GM12878 (cell line): Measurements from ENCODE around the gene SMG6. TPM values are rescaled to one million over a fixed set of nuclear protein-coding genes. Genes with fewer than 3 reads are reported as not detected.

ENCODE experiments used
- ATAC-seq: fragments of 200-7000 bp; cut with Tn5 transposase; 3 replicates; pipeline ENCODE4 v1.9.1; 2020; ENCODE audit warnings: mild to moderate bottlenecking, moderate library complexity
- BruUV-seq: library from RNA; stranded (reverse); fragments of 400-500 nt; replicated peaks from 2 replicates; lab custom pipeline; 2021; lab: Mats Ljungman, UMichigan
- CTCF ChIA-PET: fragments of 300-600 bp; sonication (Branson Sonifier 250); formaldehyde crosslinking; extraction: SDS; loops from one replicate; lab custom pipeline; 2021; ENCODE audit warnings: inconsistent platforms; lab: Yijun Ruan, JAX
- POLR2A ChIA-PET: fragments of 350-600 bp; formaldehyde crosslinking; extraction: SDS; loops from one replicate; lab custom pipeline; 2021; ENCODE audit warnings: inconsistent platforms; lab: Charles Lee
- RAD21 ChIA-PET: fragments of 300-600 bp; sonication (Branson Sonifier 250); formaldehyde crosslinking; loops from one replicate; lab custom pipeline; 2023; ENCODE audit warnings: antibody characterized with exemption; ENCODE audit not compliant: unreplicated experiment; lab: Charles Lee
- SMC1A ChIA-PET: fragments of 300-600 bp; sonication (Branson Sonifier 250); formaldehyde crosslinking; loops from one replicate; lab custom pipeline; 2023; ENCODE audit not compliant: unreplicated experiment, uncharacterized antibody; lab: Charles Lee
- DNase-seq: peaks from one replicate; pipeline ENCODE4 v3.0.0-alpha.2; 2011; ENCODE audit warnings: low read depth, low spot score
- FAIRE-seq: peaks from 3 replicates; lab custom pipeline; 2011; peaks lifted over from hg19 to GRCh38; lab: Jason Lieb, UNC
- H2AFZ ChIP-seq: 2 replicates; pipeline ENCODE4 v1.6.0; 2011; ENCODE audit warnings: low read depth, low read length, control low read depth; ENCODE audit not compliant: control insufficient read depth
- H3K27ac ChIP-seq: 2 replicates; pipeline ENCODE4 v1.5.1; 2011; ENCODE audit warnings: control low read depth; ENCODE audit not compliant: control insufficient read depth, insufficient read depth
- H3K27me3 ChIP-seq, 2 experiments: replicated peaks in 1 of 2; 2 replicates each; pipeline versions ENCODE4 v1.6.0 to v1.6.1; 2011; ENCODE audit warnings: low read length in 1 of 2; ENCODE audit not compliant: control insufficient read depth in 2 of 2, insufficient read depth in 2 of 2
- H3K36me3 ChIP-seq, 2 experiments: 2 replicates each; pipeline ENCODE4 v1.5.1; 2011; ENCODE audit warnings: low read length in 1 of 2; ENCODE audit not compliant: control insufficient read depth in 2 of 2, insufficient read depth in 2 of 2
- H3K4me1 ChIP-seq: 2 replicates; pipeline ENCODE4 v1.6.1; 2011; ENCODE audit warnings: mild to moderate bottlenecking, low read length, moderate library complexity, mixed read lengths; ENCODE audit not compliant: control insufficient read depth, insufficient read depth
- H3K4me2 ChIP-seq: 2 replicates; pipeline ENCODE4 v1.6.0; 2011; ENCODE audit warnings: control low read depth; ENCODE audit not compliant: control insufficient read depth, insufficient read depth
- H3K4me3 ChIP-seq: fragments of 200-600 bp; sonication (generic); 2 replicates; pipeline ENCODE4 v1.5.1; 2016
- H3K79me2 ChIP-seq: 2 replicates; pipeline ENCODE4 v1.6.0; 2011; ENCODE audit warnings: low read length; ENCODE audit not compliant: control insufficient read depth, insufficient read depth
- H3K9ac ChIP-seq: 2 replicates; pipeline ENCODE4 v1.8.0; 2011; ENCODE audit warnings: low read length, control low read depth, mixed read lengths; ENCODE audit not compliant: control insufficient read depth, insufficient read depth
- H3K9me3 ChIP-seq: replicated peaks from 3 replicates; pipeline ENCODE4 v1.5.1; 2011; ENCODE audit warnings: mild to moderate bottlenecking, low read length; ENCODE audit not compliant: control insufficient read depth, insufficient read depth
- H4K20me1 ChIP-seq: 2 replicates; pipeline ENCODE4 v1.6.0; 2011; ENCODE audit not compliant: control insufficient read depth, insufficient read depth
- ATF7 ChIP-seq: fragments of 450-650 bp; IDR thresholded peaks from 2 replicates; pipeline ENCODE4 v1.6.1; 2016; ENCODE audit warnings: low read depth, mild to moderate bottlenecking
- BRCA1 ChIP-seq: IDR thresholded peaks from 2 replicates; pipeline ENCODE4 v1.6.1; 2011; ENCODE audit warnings: low read depth, low read length, improper control_type of control experiment
- FOS ChIP-seq: IDR thresholded peaks from 3 replicates; pipeline ENCODE4 v1.6.1; 2011; ENCODE audit warnings: borderline replicate concordance; ENCODE audit not compliant: insufficient read length; ENCODE audit errors: extremely low read depth
- FOXK2 ChIP-seq: fragments of 450-650 bp; IDR thresholded peaks from 2 replicates; pipeline ENCODE4 v1.6.1; 2017; ENCODE audit warnings: mild to moderate bottlenecking, moderate library complexity
- JUND ChIP-seq: IDR thresholded peaks from 2 replicates; pipeline ENCODE4 v1.6.1; 2012; ENCODE audit warnings: low read depth, mild to moderate bottlenecking, low read length, improper control_type of control experiment, moderate library complexity
- NBN ChIP-seq: fragments of 450-650 bp; IDR thresholded peaks from 2 replicates; pipeline ENCODE4 v1.6.1; 2016
- NR2C2 ChIP-seq: IDR thresholded peaks from 2 replicates; pipeline ENCODE4 v1.6.1; 2011; ENCODE audit warnings: borderline replicate concordance, low read depth; ENCODE audit not compliant: control insufficient read depth, insufficient read length
- RAD21 ChIP-seq: IDR thresholded peaks from 2 replicates; pipeline ENCODE4 v1.6.1; 2011; ENCODE audit warnings: mild to moderate bottlenecking, low read depth, low read length, moderate library complexity; ENCODE audit not compliant: insufficient read depth
- TCF12 ChIP-seq: IDR thresholded peaks from 2 replicates; pipeline ENCODE4 v1.6.1; 2011; ENCODE audit warnings: low read depth, mild to moderate bottlenecking, low read length
- USF2 ChIP-seq: IDR thresholded peaks from 2 replicates; pipeline ENCODE4 v1.6.1; 2011; ENCODE audit warnings: low read depth, low read length, improper control_type of control experiment, borderline replicate concordance
- WRNIP1 ChIP-seq: IDR thresholded peaks from 2 replicates; pipeline ENCODE4 v1.6.1; 2011; ENCODE audit warnings: low read depth, low read length, improper control_type of control experiment, borderline replicate concordance
- WGBS: methylation state at CpG from one replicate; pipeline ENCODE4 v1.1.6; 2016; ENCODE audit warnings: low lambda C conversion rate; ENCODE audit not compliant: insufficient replicate concordance, insufficient coverage; ENCODE audit errors: missing lambda C conversion rate; 5-methylcytosine and 5-hydroxymethylcytosine counted together
- in situ Hi-C: fragments of 300-500 bp; cut with MboI; formaldehyde crosslinking; loops from 9 replicates; pipeline ENCODE4 v1.14.3; 2018; ENCODE audit warnings: mixed read lengths
- intact Hi-C: fragments of 100-400 bp; cut with micrococcal nuclease; formaldehyde crosslinking; loops from one replicate; pipeline ENCODE4 v1.14.2; 2022; ENCODE audit not compliant: unreplicated experiment
- polyA plus RNA-seq, 11 experiments: library from polyadenylated mRNA; depleted of rRNA in 4 of 11; unstranded in 6 of 11; stranded (reverse) in 5 of 11; fragments of >200 nt; fragmentation: Nextera tagmentation in 4 of 11; fragmentation: Illumina TruSeq in 1 of 11; extraction: Ambion mirVana in 4 of 11; extraction: Trizol in 1 of 11; gene quantifications; 1 replicate in 1 of 11; 2 replicates in 10 of 11; pipeline versions ENCODE4 v1.2.1 to v1.2.3, GENCODE V29; 2011 to 2016; ENCODE audit warnings: inconsistent platforms in 2 of 11, missing spikeins in 2 of 11, low read depth in 1 of 11
- total RNA-seq, 4 experiments: library from RNA; depleted of rRNA in 3 of 4; stranded (reverse); fragments of >200 nt in 3 of 4; fragmentation: Illumina TruSeq in 1 of 4; extraction: Trizol in 1 of 4; gene quantifications; 2 replicates each; pipeline versions ENCODE4 v1.2.1 to v1.2.3, GENCODE V29; 2013 to 2021
- TF ChIP-seq, protein P1 (sequence below): fragments of 450-650 bp; IDR thresholded peaks from 2 replicates; pipeline ENCODE4 v1.6.1; 2018; ENCODE audit warnings: mild to moderate bottlenecking, low read depth, moderate library complexity; ENCODE audit not compliant: partially characterized antibody

SMG6 gene
- total and polyA plus RNA-seq, 10 of the 15 experiments (the other 5 are each of a cell fraction or from before 2014, with no cell fraction given): 0.58 to 28.7 (median 15.7) TPM

DNA sequence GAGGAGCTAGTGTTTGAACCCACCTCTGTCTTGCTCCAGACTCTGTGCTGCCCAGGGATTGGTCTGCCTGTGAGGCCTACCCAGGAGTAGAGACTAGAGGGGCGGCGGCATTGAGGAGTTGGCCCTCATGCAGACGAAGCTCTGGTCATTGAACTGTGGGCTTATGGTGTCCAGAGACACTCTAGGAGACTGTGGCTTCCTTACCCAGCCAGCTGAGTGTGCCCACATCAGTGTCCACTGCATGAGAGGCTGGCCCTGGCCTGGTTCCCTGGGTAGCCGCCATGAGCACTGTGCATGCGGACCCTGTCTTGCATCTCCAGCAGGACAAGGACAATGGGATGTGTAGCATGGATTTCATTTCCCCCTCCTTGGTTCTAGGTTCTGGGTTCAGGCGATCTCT lies 47.7 kb upstream of the SMG6 start:
- Histone ChIP-seq H3K9ac (no peak overlapping the region), H2AFZ (no peak overlapping the region), H3K27ac (no peak overlapping the region), H3K4me3 (no peak overlapping the region), H3K4me2 (no peak overlapping the region), H3K4me1 (peaks cover 13% of the 10 kb centered on the region), H3K27me3 (no peaks in the 10 kb centered on the region), H4K20me1 (no peaks in the 10 kb centered on the region), H3K79me2 (no peaks in the 10 kb centered on the region), H3K36me3 (peaks cover 0 to 1% of the 10 kb centered on the region in 2 experiments; a peak in 1 of 4 replicates), H3K9me3 (no peaks in the 10 kb centered on the region)
- CTCF ChIA-PET: interaction anchor here (0.9 to 1.8 kb wide), 3 partner anchors 12 to 127 kb away, joined by 3 to 4 read pairs (median 3); no protein-coding TSS in a partner anchor
- ATAC-seq: no peak
- FAIRE-seq: no peak
- POLR2A ChIA-PET: no interaction called here
- SMC1A ChIA-PET: interaction anchor here (0.8 kb wide), 1 partner anchor 64 kb away, joined by 3 read pairs; no protein-coding TSS in a partner anchor
- in situ Hi-C loops: loop anchor here (5.0 kb wide), 1 partner anchor 299 kb away; no protein-coding TSS in a partner anchor
- BruUV-seq: no TSS peak
- DNase-seq: no peak
- RAD21 ChIA-PET: no interaction called here
- no peak for TF ChIP-seq BRCA1
- TF ChIP-seq NBN: no peak
- TF ChIP-seq USF2: no peak
- TF ChIP-seq JUND: no peak
- no peak for TF ChIP-seq ATF7
- TF ChIP-seq RAD21: no peak
- TF ChIP-seq FOXK2: no peak
- no peak for TF ChIP-seq TCF12
- TF ChIP-seq FOS: no peak
- TF ChIP-seq, protein P1, sequence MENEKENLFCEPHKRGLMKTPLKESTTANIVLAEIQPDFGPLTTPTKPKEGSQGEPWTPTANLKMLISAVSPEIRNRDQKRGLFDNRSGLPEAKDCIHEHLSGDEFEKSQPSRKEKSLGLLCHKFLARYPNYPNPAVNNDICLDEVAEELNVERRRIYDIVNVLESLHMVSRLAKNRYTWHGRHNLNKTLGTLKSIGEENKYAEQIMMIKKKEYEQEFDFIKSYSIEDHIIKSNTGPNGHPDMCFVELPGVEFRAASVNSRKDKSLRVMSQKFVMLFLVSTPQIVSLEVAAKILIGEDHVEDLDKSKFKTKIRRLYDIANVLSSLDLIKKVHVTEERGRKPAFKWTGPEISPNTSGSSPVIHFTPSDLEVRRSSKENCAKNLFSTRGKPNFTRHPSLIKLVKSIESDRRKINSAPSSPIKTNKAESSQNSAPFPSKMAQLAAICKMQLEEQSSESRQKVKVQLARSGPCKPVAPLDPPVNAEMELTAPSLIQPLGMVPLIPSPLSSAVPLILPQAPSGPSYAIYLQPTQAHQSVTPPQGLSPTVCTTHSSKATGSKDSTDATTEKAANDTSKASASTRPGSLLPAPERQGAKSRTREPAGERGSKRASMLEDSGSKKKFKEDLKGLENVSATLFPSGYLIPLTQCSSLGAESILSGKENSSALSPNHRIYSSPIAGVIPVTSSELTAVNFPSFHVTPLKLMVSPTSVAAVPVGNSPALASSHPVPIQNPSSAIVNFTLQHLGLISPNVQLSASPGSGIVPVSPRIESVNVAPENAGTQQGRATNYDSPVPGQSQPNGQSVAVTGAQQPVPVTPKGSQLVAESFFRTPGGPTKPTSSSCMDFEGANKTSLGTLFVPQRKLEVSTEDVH: no peak
- no peak for TF ChIP-seq NR2C2
- TF ChIP-seq WRNIP1: no peak
- intact Hi-C loops: no loop called here
- WGBS: 98% methylated on average over 6 of the region's 6 CpGs
